Parathyroid adenoma (tissue), 2 donors: ENCODE data around the gene PDPK1.
"Not testable (repeated sequence)": the region's sequence is repeated elsewhere in the genome, so short reads cannot be mapped to it uniquely, and the experiment has no call there.

Source experiments
- H2AFZ ChIP-seq: fragments of 300-600 bp; sonication (generic); one replicate; pipeline ENCODE4 v1.7.0; 2017; ENCODE audit warnings: antibody characterized with exemption, mild to moderate bottlenecking
- H3K27ac ChIP-seq: fragments of 300-600 bp; sonication (generic); one replicate; pipeline ENCODE4 v1.7.0; 2017
- H3K27me3 ChIP-seq: fragments of 300-600 bp; sonication (generic); one replicate; pipeline ENCODE4 v1.7.0; 2017; ENCODE audit warnings: low read length; ENCODE audit not compliant: control insufficient read depth, insufficient read depth
- H3K36me3 ChIP-seq: fragments of 300-600 bp; sonication (generic); one replicate; pipeline ENCODE4 v1.7.0; 2017; ENCODE audit warnings: low read length; ENCODE audit not compliant: control insufficient read depth, insufficient read depth
- H3K4me1 ChIP-seq: fragments of 300-600 bp; sonication (generic); one replicate; pipeline ENCODE4 v1.7.0; 2017; ENCODE audit warnings: control low read depth
- H3K4me2 ChIP-seq: fragments of 300-600 bp; sonication (generic); one replicate; pipeline ENCODE4 v1.7.0; 2017; ENCODE audit warnings: low read length
- H3K4me3 ChIP-seq: fragments of 300-600 bp; sonication (generic); one replicate; pipeline ENCODE4 v1.7.0; 2017; ENCODE audit warnings: low read depth, low read length
- H3K79me2 ChIP-seq: fragments of 300-600 bp; sonication (generic); one replicate; pipeline ENCODE4 v1.7.0; 2017; ENCODE audit warnings: control low read depth
- H3K9ac ChIP-seq: fragments of 300-600 bp; sonication (generic); one replicate; pipeline ENCODE4 v1.7.0; 2017; ENCODE audit warnings: mild to moderate bottlenecking
- H3K9me3 ChIP-seq: fragments of 300-600 bp; sonication (generic); one replicate; pipeline ENCODE4 v1.7.0; 2017; ENCODE audit warnings: low read length; ENCODE audit not compliant: control insufficient read depth
- TF ChIP-seq, protein P1 (sequence below): fragments of 300-600 bp; sonication (generic); IDR thresholded peaks from one replicate; pipeline ENCODE4 v1.7.0; 2017; ENCODE audit warnings: antibody characterized with exemption, mild to moderate bottlenecking
- donor health status: primary hyperparathyroidism.

PDPK1 gene

GRCh38 chr16:2557150-2557549 is 19.3 kb downstream of the PDPK1 start:
- not testable (repeated sequence) for H3K27ac ChIP-seq, H3K4me1 ChIP-seq, H3K27me3 ChIP-seq, H3K4me2 ChIP-seq, H3K79me2 ChIP-seq, H3K36me3 ChIP-seq, H2AFZ ChIP-seq, H3K4me3 ChIP-seq, H3K9me3 ChIP-seq, H3K9ac ChIP-seq

DNA sequence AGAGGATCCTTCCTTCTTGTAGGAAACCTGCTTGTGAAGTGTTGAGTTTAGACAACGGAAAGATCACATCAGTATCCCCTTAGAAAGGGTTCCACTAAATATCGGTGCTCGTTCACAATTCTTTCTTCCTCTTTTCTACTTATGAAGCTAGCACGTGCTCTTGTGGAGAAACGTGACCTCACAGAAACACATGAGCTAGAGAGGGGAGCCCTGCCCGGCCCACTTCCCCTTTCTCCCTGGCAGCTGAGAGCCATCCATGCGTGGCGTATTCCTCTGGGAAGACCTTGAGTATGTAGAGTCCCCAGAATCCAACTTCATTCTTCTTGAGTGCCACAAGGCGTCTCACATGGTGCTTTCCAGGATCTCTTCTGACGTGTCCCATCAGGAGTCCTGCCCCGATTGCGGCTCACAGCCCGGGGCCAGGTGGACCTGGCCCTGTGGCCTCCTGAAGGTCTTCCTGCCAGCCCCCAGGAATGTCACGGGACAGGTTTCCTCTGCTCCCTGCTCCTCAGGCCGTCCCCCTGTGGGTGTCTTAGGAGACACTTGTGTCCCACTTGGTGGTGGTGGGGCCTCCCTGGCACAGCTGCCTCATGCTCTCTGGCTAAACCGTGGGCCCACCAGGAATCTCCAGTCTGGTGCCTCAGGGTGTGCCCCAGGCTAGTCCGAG is 22.4 kb downstream of the PDPK1 start:
- not testable (repeated sequence) for H3K36me3 ChIP-seq, H3K4me3 ChIP-seq, H3K27me3 ChIP-seq, H2AFZ ChIP-seq, H3K27ac ChIP-seq, H3K79me2 ChIP-seq, H3K4me1 ChIP-seq, H3K9me3 ChIP-seq, H3K9ac ChIP-seq, H3K4me2 ChIP-seq

DNA sequence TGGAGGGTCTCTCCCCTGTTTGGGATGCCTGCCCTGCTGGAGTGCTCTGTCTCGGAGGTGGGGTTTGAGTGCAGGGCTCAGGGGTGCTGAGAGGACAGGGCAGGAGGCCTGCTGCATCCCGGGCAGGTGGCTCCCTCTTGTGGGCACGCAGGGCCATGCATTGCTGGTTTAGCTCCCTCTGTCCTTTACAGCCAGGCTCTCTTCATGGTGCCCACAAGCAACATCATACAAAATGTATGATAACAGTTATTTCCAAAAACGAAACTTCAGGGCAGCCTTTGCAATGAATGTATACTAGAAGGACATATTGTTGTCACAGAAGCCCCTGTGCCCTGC is 22.9 kb downstream of the PDPK1 start:
- H3K4me3 ChIP-seq, H3K9ac ChIP-seq, H3K36me3 ChIP-seq, H3K4me1 ChIP-seq, H3K79me2 ChIP-seq, H3K9me3 ChIP-seq, H3K4me2 ChIP-seq, H3K27ac ChIP-seq, H3K27me3 ChIP-seq, H2AFZ ChIP-seq: not testable (repeated sequence)
- TF ChIP-seq, protein P1, sequence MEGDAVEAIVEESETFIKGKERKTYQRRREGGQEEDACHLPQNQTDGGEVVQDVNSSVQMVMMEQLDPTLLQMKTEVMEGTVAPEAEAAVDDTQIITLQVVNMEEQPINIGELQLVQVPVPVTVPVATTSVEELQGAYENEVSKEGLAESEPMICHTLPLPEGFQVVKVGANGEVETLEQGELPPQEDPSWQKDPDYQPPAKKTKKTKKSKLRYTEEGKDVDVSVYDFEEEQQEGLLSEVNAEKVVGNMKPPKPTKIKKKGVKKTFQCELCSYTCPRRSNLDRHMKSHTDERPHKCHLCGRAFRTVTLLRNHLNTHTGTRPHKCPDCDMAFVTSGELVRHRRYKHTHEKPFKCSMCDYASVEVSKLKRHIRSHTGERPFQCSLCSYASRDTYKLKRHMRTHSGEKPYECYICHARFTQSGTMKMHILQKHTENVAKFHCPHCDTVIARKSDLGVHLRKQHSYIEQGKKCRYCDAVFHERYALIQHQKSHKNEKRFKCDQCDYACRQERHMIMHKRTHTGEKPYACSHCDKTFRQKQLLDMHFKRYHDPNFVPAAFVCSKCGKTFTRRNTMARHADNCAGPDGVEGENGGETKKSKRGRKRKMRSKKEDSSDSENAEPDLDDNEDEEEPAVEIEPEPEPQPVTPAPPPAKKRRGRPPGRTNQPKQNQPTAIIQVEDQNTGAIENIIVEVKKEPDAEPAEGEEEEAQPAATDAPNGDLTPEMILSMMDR: peak; percentile 39

DNA sequence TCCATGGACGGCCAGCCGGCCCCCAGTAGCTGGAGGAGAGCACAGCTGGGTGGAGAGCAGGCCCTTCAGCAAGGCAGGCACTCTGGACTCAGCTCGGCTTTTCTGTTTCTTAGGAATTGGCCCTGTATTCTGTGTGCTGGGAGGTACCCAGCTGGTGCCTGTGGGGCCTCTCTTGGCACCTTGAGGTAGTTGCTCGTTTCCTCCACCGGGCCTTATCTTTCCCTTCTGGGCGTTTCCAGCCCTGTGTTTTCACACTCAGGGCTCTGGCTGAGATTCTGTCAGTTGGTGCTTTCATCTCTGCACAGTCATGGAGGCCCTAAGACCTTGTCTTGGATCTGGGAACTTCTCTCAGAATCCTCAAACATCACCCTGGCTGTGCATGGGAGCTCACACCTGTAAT is 29.7 kb downstream of the PDPK1 start:
- H3K27ac ChIP-seq, H3K79me2 ChIP-seq, H3K4me3 ChIP-seq, H3K36me3 ChIP-seq, H2AFZ ChIP-seq, H3K4me2 ChIP-seq, H3K9me3 ChIP-seq, H3K4me1 ChIP-seq, H3K9ac ChIP-seq, H3K27me3 ChIP-seq: not testable (repeated sequence)

- not testable (repeated sequence) for H2AFZ ChIP-seq, H3K36me3 ChIP-seq, H3K27me3 ChIP-seq, H3K4me3 ChIP-seq, H3K9me3 ChIP-seq, H3K4me1 ChIP-seq, H3K79me2 ChIP-seq, H3K4me2 ChIP-seq, H3K27ac ChIP-seq, H3K9ac ChIP-seq
These were observed 30.8 kb downstream of the PDPK1 start for GRCh38 chr16:2568573-2568972.

DNA sequence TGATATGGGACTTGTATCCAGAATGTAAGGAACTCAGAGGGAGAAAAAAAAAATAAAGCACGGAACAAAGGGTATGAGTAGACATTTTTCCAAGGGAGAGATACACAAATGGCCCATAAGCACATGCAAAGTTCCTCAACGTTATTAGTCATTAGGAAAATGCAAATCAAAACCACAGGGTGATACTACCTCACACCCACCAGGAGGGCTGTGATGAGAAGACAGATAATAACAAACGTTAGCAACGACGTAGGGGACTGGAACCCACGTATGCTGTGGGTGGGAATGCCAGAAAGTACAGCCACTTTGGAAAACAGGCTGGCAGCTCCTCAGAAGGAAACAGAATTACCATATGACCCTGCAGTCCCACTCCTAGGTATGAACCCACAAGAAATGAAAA is 34.9 kb downstream of the PDPK1 start:
- not testable (repeated sequence) for H3K27ac ChIP-seq, H3K79me2 ChIP-seq, H3K9me3 ChIP-seq, H3K4me1 ChIP-seq, H2AFZ ChIP-seq, H3K9ac ChIP-seq, H3K4me3 ChIP-seq, H3K36me3 ChIP-seq, H3K27me3 ChIP-seq, H3K4me2 ChIP-seq

DNA sequence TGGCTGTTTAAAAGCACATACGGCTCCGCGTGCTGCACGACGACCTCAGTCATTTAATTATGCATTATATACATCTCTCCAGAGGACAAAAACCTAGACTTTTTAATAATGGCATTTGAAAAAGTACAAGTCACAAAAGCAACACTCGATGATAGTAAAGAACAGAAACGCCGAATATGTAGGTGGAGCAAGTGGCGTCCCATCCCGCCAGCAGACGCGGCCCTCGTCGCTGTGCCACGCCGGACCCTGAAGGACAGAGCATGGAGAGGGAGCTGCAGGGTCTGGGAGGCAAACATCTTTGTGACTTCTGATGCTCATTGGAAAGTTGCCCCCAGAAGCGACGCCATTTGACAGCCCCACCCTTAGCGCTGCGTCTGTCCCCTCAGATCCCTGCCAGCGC is 38.0 kb downstream of the PDPK1 start:
- H3K79me2 ChIP-seq, H3K4me1 ChIP-seq, H3K9me3 ChIP-seq, H2AFZ ChIP-seq, H3K27ac ChIP-seq, H3K36me3 ChIP-seq, H3K9ac ChIP-seq, H3K4me2 ChIP-seq, H3K4me3 ChIP-seq, H3K27me3 ChIP-seq: not testable (repeated sequence)

GRCh38 chr16:2577044-2577443 is 39.2 kb downstream of the PDPK1 start:
- H3K9ac ChIP-seq, H3K9me3 ChIP-seq, H3K79me2 ChIP-seq, H3K27me3 ChIP-seq, H3K27ac ChIP-seq, H2AFZ ChIP-seq, H3K4me3 ChIP-seq, H3K36me3 ChIP-seq, H3K4me1 ChIP-seq, H3K4me2 ChIP-seq: not testable (repeated sequence)

GRCh38 chr16:2578905-2579304 is 41.1 kb downstream of the PDPK1 start:
- not testable (repeated sequence) for H2AFZ ChIP-seq, H3K9me3 ChIP-seq, H3K27me3 ChIP-seq, H3K27ac ChIP-seq, H3K79me2 ChIP-seq, H3K4me2 ChIP-seq, H3K4me3 ChIP-seq, H3K4me1 ChIP-seq, H3K9ac ChIP-seq, H3K36me3 ChIP-seq

- H3K27me3 ChIP-seq, H3K4me2 ChIP-seq, H3K9me3 ChIP-seq, H3K27ac ChIP-seq, H3K4me1 ChIP-seq, H2AFZ ChIP-seq, H3K79me2 ChIP-seq, H3K4me3 ChIP-seq, H3K9ac ChIP-seq, H3K36me3 ChIP-seq: not testable (repeated sequence)
These were observed 42.3 kb downstream of the PDPK1 start for GRCh38 chr16:2580143-2580542.

GRCh38 chr16:2580818-2581217 is 43.0 kb downstream of the PDPK1 start:
- H3K27me3 ChIP-seq, H3K9me3 ChIP-seq, H3K36me3 ChIP-seq, H3K27ac ChIP-seq, H3K9ac ChIP-seq, H3K4me3 ChIP-seq, H3K4me1 ChIP-seq, H3K4me2 ChIP-seq, H2AFZ ChIP-seq: not testable (repeated sequence)
- H3K79me2 ChIP-seq: peaks cover 11% of the 10 kb centered on the region
